ENCODE measurements around the gene RTN4RL1.

GRCh38 chr17:2011411-2012371 is 13.4 kb downstream of the RTN4RL1 start:
- TF ChIP-seq CTCF (conservative IDR thresholded peaks at IDR 0.05): no peak
- no peak for TF ChIP-seq ZFX (IDR thresholded peaks at IDR 0.05)

Data from C4-2B (cell line).